BE2C (cell line): Measurements from ENCODE around the gene PRR15L.
"Not testable (repeated sequence)": the region's sequence is repeated elsewhere in the genome, so short reads cannot be mapped to it uniquely, and the experiment has no call there.

Experiments used
- DNase-seq: peaks from one replicate; pipeline ENCODE4 v3.0.0-alpha.2; 2020
- H3K27me3 ChIP-seq: fragments of 250-450 bp; sonication (Bioruptor Pico); 2 replicates; pipeline ENCODE4 v1.5.1; 2020; ENCODE audit warnings: mild to moderate bottlenecking
- H3K36me3 ChIP-seq: fragments of 250-450 bp; sonication (Bioruptor Pico); 2 replicates; pipeline ENCODE4 v1.5.1; 2020; ENCODE audit warnings: mild to moderate bottlenecking
- H3K4me1 ChIP-seq: fragments of 250-450 bp; sonication (Bioruptor Pico); 2 replicates; pipeline ENCODE4 v1.5.1; 2020
- H3K4me3 ChIP-seq: 2 replicates; pipeline ENCODE4 v1.5.1; 2011; ENCODE audit warnings: low read depth, low read length
- H3K9me3 ChIP-seq: fragments of 250-450 bp; sonication (Bioruptor Pico); 2 replicates; pipeline ENCODE4 v1.5.1; 2020
- TF ChIP-seq, protein P1 (sequence below): IDR thresholded peaks from 2 replicates; pipeline ENCODE4 v1.5.1; 2012; ENCODE audit warnings: mild to moderate bottlenecking, low read depth, low read length

The PRR15L gene

DNA sequence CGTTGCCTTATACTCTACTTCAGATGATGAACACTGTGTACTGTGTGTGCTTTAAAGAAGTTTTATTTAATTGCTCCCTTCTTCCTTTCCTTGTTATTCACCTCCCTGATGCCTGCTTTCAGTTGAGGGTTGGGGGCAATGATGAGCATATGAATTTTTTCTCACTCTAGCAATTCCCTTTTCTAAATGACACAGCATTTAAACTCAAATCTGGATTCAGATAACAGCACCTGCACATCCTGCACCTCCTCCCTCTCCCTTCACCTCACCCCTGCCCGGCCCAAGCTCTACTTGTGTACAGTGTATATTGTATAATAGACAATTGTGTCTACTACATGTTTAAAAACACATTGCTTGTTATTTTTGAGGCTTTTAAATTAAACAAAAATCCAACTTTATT lies 29.3 kb downstream of the PRR15L start:
- TF ChIP-seq, protein P1, sequence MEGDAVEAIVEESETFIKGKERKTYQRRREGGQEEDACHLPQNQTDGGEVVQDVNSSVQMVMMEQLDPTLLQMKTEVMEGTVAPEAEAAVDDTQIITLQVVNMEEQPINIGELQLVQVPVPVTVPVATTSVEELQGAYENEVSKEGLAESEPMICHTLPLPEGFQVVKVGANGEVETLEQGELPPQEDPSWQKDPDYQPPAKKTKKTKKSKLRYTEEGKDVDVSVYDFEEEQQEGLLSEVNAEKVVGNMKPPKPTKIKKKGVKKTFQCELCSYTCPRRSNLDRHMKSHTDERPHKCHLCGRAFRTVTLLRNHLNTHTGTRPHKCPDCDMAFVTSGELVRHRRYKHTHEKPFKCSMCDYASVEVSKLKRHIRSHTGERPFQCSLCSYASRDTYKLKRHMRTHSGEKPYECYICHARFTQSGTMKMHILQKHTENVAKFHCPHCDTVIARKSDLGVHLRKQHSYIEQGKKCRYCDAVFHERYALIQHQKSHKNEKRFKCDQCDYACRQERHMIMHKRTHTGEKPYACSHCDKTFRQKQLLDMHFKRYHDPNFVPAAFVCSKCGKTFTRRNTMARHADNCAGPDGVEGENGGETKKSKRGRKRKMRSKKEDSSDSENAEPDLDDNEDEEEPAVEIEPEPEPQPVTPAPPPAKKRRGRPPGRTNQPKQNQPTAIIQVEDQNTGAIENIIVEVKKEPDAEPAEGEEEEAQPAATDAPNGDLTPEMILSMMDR = no peak
- no peak overlapping the region for H3K4me3 ChIP-seq
- no peaks in the 10 kb centered on the region for H3K9me3 ChIP-seq
- peaks cover 16% of the 10 kb centered on the region for H3K36me3 ChIP-seq
- H3K4me1 ChIP-seq = no peaks in the 10 kb centered on the region
- H3K27me3 ChIP-seq = no peaks in the 10 kb centered on the region
- no peak for DNase-seq

DNA sequence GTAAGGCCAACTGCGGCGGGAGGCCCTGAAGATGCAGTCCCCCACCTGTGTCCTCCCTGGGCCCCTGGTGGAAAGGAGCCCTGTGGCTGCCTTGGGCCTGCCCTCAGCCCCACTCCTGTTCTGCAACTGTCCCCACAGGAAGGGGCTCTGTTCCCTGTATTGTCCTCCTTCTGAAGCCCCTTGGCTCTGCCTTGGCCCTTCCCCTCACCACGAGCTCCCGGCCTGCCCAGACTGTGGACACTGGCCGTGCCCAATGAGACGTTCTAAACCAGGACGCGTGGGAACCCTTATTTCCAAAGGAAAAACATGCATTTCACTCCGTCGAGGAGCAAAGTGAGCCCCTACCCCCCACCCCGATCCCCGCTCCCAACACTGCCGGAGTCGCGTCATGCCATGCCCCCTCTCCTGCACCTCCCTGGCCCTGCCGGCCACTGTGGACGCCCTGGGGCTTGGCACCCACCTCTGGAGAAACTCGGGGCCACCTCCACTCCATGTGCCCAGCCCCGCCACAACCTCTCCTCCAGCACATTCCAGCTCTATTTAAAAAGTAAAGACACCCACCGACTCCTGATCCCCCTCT lies 29.8 kb downstream of the PRR15L start:
- Histone ChIP-seq H3K4me3 (no peak overlapping the region), H3K36me3 (peaks cover 22% of the 10 kb centered on the region), H3K27me3 (no peaks in the 10 kb centered on the region), H3K4me1 (no peaks in the 10 kb centered on the region), H3K9me3 (no peaks in the 10 kb centered on the region)
- TF ChIP-seq, protein P1 = no peak
- DNase-seq = no peak

DNA sequence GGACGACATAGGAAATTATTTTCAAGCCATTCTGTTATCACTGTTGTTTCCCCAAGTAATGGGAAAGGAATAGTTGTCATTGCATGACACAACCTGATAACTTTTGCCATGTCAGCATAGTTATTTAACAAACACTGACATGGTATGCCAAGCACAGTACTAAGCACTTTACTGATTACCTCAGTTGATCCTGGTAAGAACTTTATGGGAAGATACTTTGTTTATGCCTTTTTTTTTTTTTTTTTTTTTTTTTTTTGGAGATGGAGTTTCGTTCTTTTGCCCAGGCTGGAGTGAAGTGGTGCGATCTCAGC lies 32.0 kb downstream of the PRR15L start:
- Histone ChIP-seq H3K27me3 (no peaks in the 10 kb centered on the region), H3K4me3 (no peak overlapping the region), H3K9me3 (no peaks in the 10 kb centered on the region), H3K36me3 (peaks cover 23% of the 10 kb centered on the region), H3K4me1 (no peaks in the 10 kb centered on the region)
- TF ChIP-seq, protein P1 = no peak
- no peak for DNase-seq

DNA sequence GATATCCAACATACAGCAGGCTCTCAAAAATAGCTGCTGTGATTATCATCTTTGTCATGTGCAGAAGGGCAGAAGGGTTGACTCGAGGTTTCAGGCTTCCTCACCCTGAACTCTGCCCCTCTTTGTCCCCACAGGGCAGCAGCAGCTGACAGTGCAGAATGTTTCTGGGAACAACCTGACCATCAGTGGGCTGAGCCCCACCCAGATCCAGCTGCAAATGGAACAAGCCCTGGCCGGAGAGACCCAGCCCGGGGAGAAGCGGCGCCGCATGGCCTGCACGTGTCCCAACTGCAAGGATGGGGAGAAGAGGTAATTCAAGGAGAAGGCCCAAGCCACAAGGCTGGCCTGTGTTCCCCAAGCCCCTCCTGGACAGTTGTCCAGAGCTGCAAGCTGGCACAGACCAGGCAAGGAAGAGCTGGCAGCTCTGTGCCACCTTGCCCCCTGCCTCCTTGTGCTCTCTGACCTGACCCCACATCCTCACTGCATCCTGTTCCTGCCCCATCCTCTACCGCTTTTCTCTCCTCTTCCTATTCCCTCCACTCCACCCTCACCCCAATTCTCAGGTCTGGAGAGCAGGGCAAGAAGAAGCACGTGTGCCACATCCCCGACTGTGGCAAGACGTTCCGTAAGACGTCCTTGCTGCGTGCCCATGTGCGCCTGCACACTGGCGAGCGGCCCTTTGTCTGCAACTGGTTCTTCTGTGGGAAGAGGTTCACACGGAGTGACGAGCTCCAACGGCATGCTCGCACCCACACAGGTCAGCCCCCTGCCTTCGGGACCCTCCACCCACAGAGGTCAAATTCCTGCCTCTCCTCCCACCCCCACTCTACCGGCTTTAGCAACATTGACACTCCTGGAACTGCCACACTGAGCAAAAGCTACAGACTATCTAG lies 32.7 kb downstream of the PRR15L start:
- Histone ChIP-seq H3K4me3 (no peak overlapping the region), H3K4me1 (no peaks in the 10 kb centered on the region), H3K9me3 (no peaks in the 10 kb centered on the region), H3K36me3 (peaks cover 23% of the 10 kb centered on the region), H3K27me3 (no peaks in the 10 kb centered on the region)
- DNase-seq = no peak
- TF ChIP-seq, protein P1 = no peak

DNA sequence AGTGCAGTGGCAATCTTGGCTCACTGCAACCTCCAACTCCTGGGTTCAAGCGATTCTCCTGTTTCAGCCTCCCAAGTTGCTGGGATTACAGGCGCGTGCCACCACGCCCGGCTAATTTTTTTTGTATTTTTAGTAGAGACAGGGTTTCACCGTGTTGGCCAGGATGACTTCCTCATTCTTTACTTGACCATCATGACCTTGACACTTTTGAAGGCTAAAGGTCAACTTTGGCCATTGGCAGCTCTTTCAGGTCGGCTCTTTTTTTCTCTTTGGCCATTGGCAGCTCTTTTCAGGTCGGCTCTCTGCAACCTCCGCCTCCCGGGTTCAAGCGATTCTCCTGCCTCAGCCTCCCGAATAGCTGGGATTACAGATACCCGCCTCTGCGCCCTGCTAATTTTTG lies 37.8 kb downstream of the PRR15L start:
- H3K9me3 ChIP-seq, DNase-seq, H3K27me3 ChIP-seq, H3K4me1 ChIP-seq, H3K4me3 ChIP-seq: not testable (repeated sequence)
- H3K36me3 ChIP-seq = peaks cover 24% of the 10 kb centered on the region

DNA sequence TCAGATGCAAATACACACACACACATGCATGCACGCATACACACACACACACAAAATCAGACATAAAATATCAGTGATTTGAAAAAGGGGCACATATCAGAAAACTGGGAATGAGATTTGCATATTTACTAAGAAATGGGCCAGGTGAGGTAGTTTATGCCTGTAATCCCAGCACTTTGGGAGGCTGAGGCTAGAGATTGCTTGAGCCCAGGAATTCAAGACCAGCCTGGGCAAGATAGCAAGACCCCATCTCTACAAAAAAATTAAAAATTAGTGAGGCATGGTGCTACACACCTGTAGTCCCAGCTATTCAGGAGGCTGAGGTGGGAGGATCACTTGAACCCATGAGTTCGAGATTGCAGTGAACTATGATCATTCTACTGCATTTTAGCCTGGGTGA lies 38.7 kb downstream of the PRR15L start:
- Histone ChIP-seq H3K36me3 (peaks cover 19% of the 10 kb centered on the region), H3K9me3 (no peaks in the 10 kb centered on the region), H3K4me1 (no peaks in the 10 kb centered on the region), H3K4me3 (no peak overlapping the region), H3K27me3 (no peaks in the 10 kb centered on the region)
- TF ChIP-seq, protein P1 = no peak
- no peak for DNase-seq
